Inflammatory macrophage treated with lipopolysaccharide for 1 hour (primary cell): ENCODE measurements around the gene SPATA25.
"Not testable (repeated sequence)": the region's sequence is repeated elsewhere in the genome, so short reads cannot be mapped to it uniquely, and the experiment has no call there.

ENCODE experiments used
- DNase-seq, 2 donors: peaks; one replicate each; pipeline ENCODE4 v3.0.0-alpha.2; 2020 to 2022

The SPATA25 gene

GRCh38 chr20:45913116-45913515 is 25.7 kb upstream of the SPATA25 start:
- peak; percentile 80 to 91 for DNase-seq

GRCh38 chr20:45912344-45912682 is 24.9 kb upstream of the SPATA25 start:
- DNase-seq, result no peak

GRCh38 chr20:45911486-45912343 is 24.3 kb upstream of the SPATA25 start, which contains the start of gene PLTP:
TSS of gene PLTP (minus strand) at chr20:45912155. CDS start at chr20:45911452, 703 bp downstream.
- DNase-seq, result peak in 1 of 2 donors; percentile 21

GRCh38 chr20:45910670-45911485 is 23.5 kb upstream of the SPATA25 start:
- DNase-seq, result peak; percentile 97 to 100

- peak; percentile 64 to 72 for DNase-seq
Measured at GRCh38 chr20:45909817-45910669, 22.6 kb upstream of the SPATA25 start.

- no peak for DNase-seq
Measured at GRCh38 chr20:45909336-45909808, 21.9 kb upstream of the SPATA25 start.

GRCh38 chr20:45908084-45908483 is 20.7 kb upstream of the SPATA25 start:
- no peak for DNase-seq

GRCh38 chr20:45907219-45907948 is 20.0 kb upstream of the SPATA25 start:
- no peak for DNase-seq

GRCh38 chr20:45905505-45906079 is 18.2 kb upstream of the SPATA25 start:
- DNase-seq, result no peak

- no peak for DNase-seq
Measured at GRCh38 chr20:45904583-45905504, 17.4 kb upstream of the SPATA25 start.

- DNase-seq, result no peak
Measured at GRCh38 chr20:45902199-45902701, 14.8 kb upstream of the SPATA25 start.

GRCh38 chr20:45901332-45901731 is 13.9 kb upstream of the SPATA25 start:
- not testable (repeated sequence) for DNase-seq

- DNase-seq, result no peak
Measured at GRCh38 chr20:45899046-45899835, 11.8 kb upstream of the SPATA25 start.

GRCh38 chr20:45898285-45898684 is 10.9 kb upstream of the SPATA25 start:
- DNase-seq, result no peak

GRCh38 chr20:45897692-45898091 is 10.3 kb upstream of the SPATA25 start:
- DNase-seq, result no peak

- DNase-seq, result no peak
Measured at GRCh38 chr20:45897289-45897688, 9.9 kb upstream of the SPATA25 start.

- no peak for DNase-seq
Measured at GRCh38 chr20:45896641-45897161, 9.3 kb upstream of the SPATA25 start.

- DNase-seq, result no peak
Measured at GRCh38 chr20:45894797-45895196, 7.4 kb upstream of the SPATA25 start.

GRCh38 chr20:45893831-45894230 is 6.4 kb upstream of the SPATA25 start:
- DNase-seq, result no peak
